ENCODE results near the gene ZNF12.

- no peak for TF ChIP-seq CTCF (conservative IDR thresholded peaks at IDR 0.05; ENCODE audit: low read depth, low read length)
- no peak for TF ChIP-seq EZH2phosphoT487 (IDR thresholded peaks at IDR 0.05; ENCODE audit: borderline replicate concordance, low read length)
- no peak for TF ChIP-seq EZH2 (IDR thresholded peaks at IDR 0.05; ENCODE audit: low read length, unreplicated experiment)
These were observed 20.9 kb upstream of the ZNF12 start for GRCh38 chr7:6727663-6728062.
